IMR-90 (cell line): ENCODE results near the gene CFAP221. TPM values are rescaled to one million over a fixed set of nuclear protein-coding genes. Genes with fewer than 3 reads are reported as not detected.

ENCODE experiments used
- ATAC-seq: fragments of 200-7000 bp; cut with Tn5 transposase; 2 replicates; pipeline ENCODE4 v1.9.1; 2020; ENCODE audit warnings: low read depth, mild to moderate bottlenecking, moderate library complexity
- BruUV-seq: library from RNA; stranded (reverse); fragments of 400-500 nt; replicated peaks from 2 replicates; lab custom pipeline; 2021; lab: Mats Ljungman, UMichigan
- CTCF ChIA-PET: fragments of 300-600 bp; formaldehyde crosslinking; extraction: SDS; loops from one replicate; lab custom pipeline; 2021; ENCODE audit warnings: antibody characterized with exemption; lab: Yijun Ruan, JAX
- POLR2A ChIA-PET: fragments of 300-600 bp; sonication (Branson Sonifier 250); formaldehyde crosslinking; loops from one replicate; lab custom pipeline; 2022; ENCODE audit warnings: antibody characterized with exemption; ENCODE audit not compliant: unreplicated experiment; lab: Charles Lee
- DNase-seq: peaks from one replicate; pipeline ENCODE4 v3.0.0; 2013
- H2AFZ ChIP-seq: replicated peaks from 2 replicates; pipeline ENCODE3; 2013; ENCODE audit warnings: low read length, mild to moderate bottlenecking; ENCODE audit not compliant: poor library complexity
- H2AK5ac ChIP-seq: 2 replicates; pipeline ENCODE4 v1.6.1; 2013; ENCODE audit warnings: low read depth, low read length, inconsistent platforms
- H2AK9ac ChIP-seq: replicated peaks from 2 replicates; pipeline ENCODE3; 2013; ENCODE audit warnings: mild to moderate bottlenecking, low read depth, low read length, moderate library complexity; ENCODE audit not compliant: poor library complexity
- H2BK120ac ChIP-seq: 2 replicates; pipeline ENCODE4 v1.6.1; 2013; ENCODE audit warnings: low read depth, low read length, inconsistent platforms
- H2BK15ac ChIP-seq: 3 replicates; pipeline ENCODE4 v1.6.1; 2013; ENCODE audit warnings: low read depth, low read length, inconsistent platforms
- H2BK20ac ChIP-seq: 2 replicates; pipeline ENCODE4 v1.6.1; 2013; ENCODE audit warnings: low read depth, mild to moderate bottlenecking, inconsistent platforms, low read length, moderate library complexity
- H2BK5ac ChIP-seq: 2 replicates; pipeline ENCODE4 v1.6.1; 2013; ENCODE audit warnings: mild to moderate bottlenecking, low read depth, low read length, inconsistent platforms; ENCODE audit not compliant: poor library complexity, severe bottlenecking
- H3K14ac ChIP-seq: replicated peaks from 2 replicates; pipeline ENCODE4 v1.6.1; 2013; ENCODE audit warnings: low read depth, low read length, inconsistent platforms
- H3K18ac ChIP-seq: 2 replicates; pipeline ENCODE4 v1.6.1; 2013; ENCODE audit warnings: low read depth, low read length, control low read depth
- H3K23ac ChIP-seq: 2 replicates; pipeline ENCODE4 v1.6.1; 2013; ENCODE audit warnings: low read depth, low read length, inconsistent platforms
- H3K27ac ChIP-seq: 2 replicates; pipeline ENCODE4 v1.5.1; 2013; ENCODE audit warnings: mild to moderate bottlenecking, control low read depth, low read length; ENCODE audit not compliant: insufficient read depth
- H3K27me3 ChIP-seq: 2 replicates; pipeline ENCODE4 v1.6.1; 2013; ENCODE audit warnings: low read length; ENCODE audit not compliant: control insufficient read depth, insufficient read depth
- H3K36me3 ChIP-seq: 2 replicates; pipeline ENCODE4 v1.6.1; 2013; ENCODE audit warnings: low read length, mixed read lengths; ENCODE audit not compliant: control insufficient read depth, insufficient read depth
- H3K4ac ChIP-seq: 2 replicates; pipeline ENCODE4 v1.6.1; 2013; ENCODE audit warnings: low read depth, low read length, inconsistent platforms
- H3K4me1 ChIP-seq: 2 replicates; pipeline ENCODE4 v1.6.1; 2013; ENCODE audit warnings: low read length, mixed read lengths; ENCODE audit not compliant: control insufficient read depth, insufficient read depth
- H3K4me2 ChIP-seq: 2 replicates; pipeline ENCODE4 v1.6.1; 2013; ENCODE audit warnings: low read depth, mild to moderate bottlenecking, control low read depth, low read length, moderate library complexity
- H3K4me3 ChIP-seq: 2 replicates; pipeline ENCODE4 v1.5.1; 2013; ENCODE audit warnings: low read depth, mild to moderate bottlenecking, control low read depth, low read length, moderate library complexity; ENCODE audit not compliant: insufficient read depth
- H3K56ac ChIP-seq: 2 replicates; pipeline ENCODE4 v1.6.1; 2013; ENCODE audit warnings: low read length, inconsistent platforms; ENCODE audit not compliant: insufficient read depth; ENCODE audit errors: extremely low read depth
- H3K79me1 ChIP-seq, 2 experiments: 2 replicates each; pipeline ENCODE4 v1.6.1; 2013; ENCODE audit warnings: low read length in 2 of 2, inconsistent platforms in 1 of 2, low read depth in 1 of 2
- H3K9ac ChIP-seq: 2 replicates; pipeline ENCODE4 v1.6.1; 2013; ENCODE audit warnings: low read depth, low read length, control low read depth
- H3K9me1 ChIP-seq: 2 replicates; pipeline ENCODE4 v1.6.1; 2013; ENCODE audit warnings: low read length, inconsistent platforms; ENCODE audit not compliant: insufficient read depth
- H3K9me3 ChIP-seq: 2 replicates; pipeline ENCODE4 v1.6.1; 2013; ENCODE audit warnings: low read length; ENCODE audit not compliant: control insufficient read depth, insufficient read depth
- H4K20me1 ChIP-seq: 2 replicates; pipeline ENCODE4 v1.6.1; 2013; ENCODE audit warnings: low read length, inconsistent platforms; ENCODE audit not compliant: insufficient read depth
- H4K5ac ChIP-seq: 2 replicates; pipeline ENCODE4 v1.6.1; 2013; ENCODE audit warnings: mild to moderate bottlenecking, low read depth, low read length, control low read depth
- H4K8ac ChIP-seq, 2 experiments: 2 replicates each; pipeline ENCODE4 v1.6.1; 2013; ENCODE audit warnings: low read depth in 2 of 2, low read length in 2 of 2, control low read depth in 1 of 2, inconsistent platforms in 1 of 2
- H4K91ac ChIP-seq: 2 replicates; pipeline ENCODE4 v1.6.1; 2013; ENCODE audit warnings: low read depth, low read length, inconsistent platforms; ENCODE audit not compliant: insufficient read depth
- FOS ChIP-seq: fragments of 150-350 bp; IDR thresholded peaks from 2 replicates; pipeline ENCODE4 v1.6.1; 2016; ENCODE audit warnings: low read depth, low read length
- MAFK ChIP-seq: IDR thresholded peaks from 2 replicates; pipeline ENCODE4 v1.6.1; 2012; ENCODE audit warnings: low read depth, low read length, improper control_type of control experiment
- NFE2L2 ChIP-seq: fragments of 150-350 bp; IDR thresholded peaks from 2 replicates; pipeline ENCODE4 v1.6.1; 2016; ENCODE audit warnings: low read depth, mild to moderate bottlenecking, low read length
- POLR2A ChIP-seq: IDR thresholded peaks from 2 replicates; pipeline ENCODE4 v1.6.1; 2012; ENCODE audit warnings: mild to moderate bottlenecking, low read depth, low read length
- RCOR1 ChIP-seq: IDR thresholded peaks from 2 replicates; pipeline ENCODE4 v1.6.1; 2012; ENCODE audit warnings: mild to moderate bottlenecking, low read length, improper control_type of control experiment; ENCODE audit not compliant: insufficient replicate concordance
- SMC3 ChIP-seq: fragments of 150-350 bp; IDR thresholded peaks from 2 replicates; pipeline ENCODE4 v1.6.1; 2016; ENCODE audit warnings: low read depth, mild to moderate bottlenecking, antibody characterized with exemption, low read length, moderate library complexity
- WGBS, 2 experiments: methylation state at CpG; one replicate each; pipeline versions ENCODE4 v1.1.5 to v1.1.7; 2013; ENCODE audit warnings: missing lambda C conversion rate in 2 of 2; ENCODE audit not compliant: insufficient read length in 1 of 2; ENCODE audit errors: extremely low coverage in 2 of 2; 5-methylcytosine and 5-hydroxymethylcytosine counted together
- dilution Hi-C: fragments of 300-500 bp; cut with HindIII; formaldehyde crosslinking; loops from one replicate; pipeline ENCODE4 v1.14.3; 2018; ENCODE audit warnings: low sequenced_read_pairs; ENCODE audit not compliant: unreplicated experiment
- in situ Hi-C: fragments of 300-500 bp; cut with MboI; formaldehyde crosslinking; loops from 3 replicates; pipeline ENCODE4 v1.14.3; 2019; ENCODE audit warnings: low sequenced_read_pairs, inconsistent platforms, mixed read lengths
- intact Hi-C: fragments of 100-400 bp; cut with micrococcal nuclease; formaldehyde crosslinking; loops from 2 replicates; pipeline ENCODE4 v1.10.0; 2022
- polyA plus RNA-seq, 3 experiments: library from polyadenylated mRNA; depleted of rRNA; stranded (reverse); fragments of >200 nt; gene quantifications; 2 replicates each; pipeline ENCODE4 v1.2.3, GENCODE V29; 2012; ENCODE audit warnings: low replicate concordance in 1 of 3
- total RNA-seq: library from RNA; depleted of rRNA; stranded (reverse); fragments of >200 nt; gene quantifications from 2 replicates; pipeline ENCODE4 v1.2.3, GENCODE V29; 2012

CFAP221 gene
- total and polyA plus RNA-seq, 2 of the 4 experiments (the other 2 are of a cell fraction): not detected

GRCh38 chr2:119512946-119513345 lies 31.3 kb upstream of the CFAP221 start:
- in situ Hi-C loops (no loop called here), dilution Hi-C loops (no loop called here), intact Hi-C loops (no loop called here)
- no peaks in the 10 kb centered on the region for H3K4me1 ChIP-seq
- H3K4me2 ChIP-seq: no peak overlapping the region
- DNase-seq: no peak
- no peak for TF ChIP-seq POLR2A
- TF ChIP-seq SMC3: no peak
- no peak for TF ChIP-seq MAFK
- no peak for TF ChIP-seq RCOR1
- 0 out of 2 replicates have a peak, but pooled peaks have one; percentile 26 for TF ChIP-seq NFE2L2
- TF ChIP-seq FOS: no peak
- no peak overlapping the region for H3K56ac ChIP-seq
- no peaks in the 10 kb centered on the region for H4K20me1 ChIP-seq
- no peaks in the 10 kb centered on the region for H3K9me3 ChIP-seq
- H3K36me3 ChIP-seq: no peaks in the 10 kb centered on the region
- no peak overlapping the region for H3K9ac ChIP-seq
- no peak for ATAC-seq
- no peak overlapping the region for H3K14ac ChIP-seq
- H3K9me1 ChIP-seq: no peaks in the 10 kb centered on the region
- H3K4me3 ChIP-seq: no peak overlapping the region
- no peak overlapping the region for H3K18ac ChIP-seq
- H3K4ac ChIP-seq: no peak overlapping the region
- no peaks in the 10 kb centered on the region for H3K79me1 ChIP-seq
- no peak overlapping the region for H2AFZ ChIP-seq
- H2BK5ac ChIP-seq: no peak overlapping the region
- H3K27ac ChIP-seq: no peak overlapping the region
- no peak overlapping the region for H2AK9ac ChIP-seq
- no peak overlapping the region for H2BK15ac ChIP-seq
- H2BK120ac ChIP-seq: no peak overlapping the region
- no peak overlapping the region for H4K5ac ChIP-seq
- no peaks in the 10 kb centered on the region for H3K27me3 ChIP-seq
- H4K91ac ChIP-seq: no peak overlapping the region
- CTCF ChIA-PET: no interaction called here
- H4K8ac ChIP-seq: no peak overlapping the region
- no peak overlapping the region for H3K23ac ChIP-seq
- no peak overlapping the region for H2BK20ac ChIP-seq
- H2AK5ac ChIP-seq: no peak overlapping the region
- 80% methylated on average over 1 of the region's 1 CpG; no CpG with 5 or more reads in 1 of the 2 experiments for WGBS, 2 experiments
- POLR2A ChIA-PET: no interaction called here
- no TSS peak for BruUV-seq
